Astrocyte (in vitro differentiated cells and primary cell): Measurements from ENCODE around the gene SLC6A3.

Experiments used
- EZH2 ChIP-seq: IDR thresholded peaks from 2 replicates; pipeline ENCODE4 v1.6.1; 2012; ENCODE audit warnings: mild to moderate bottlenecking, low read length, inconsistent platforms; ENCODE audit not compliant: insufficient read depth
- TF ChIP-seq, protein P1 (sequence below): IDR thresholded peaks from 2 replicates; pipeline ENCODE4 v1.5.1; 2011; ENCODE audit warnings: low read depth, mild to moderate bottlenecking, inconsistent platforms, low read length, moderate library complexity; ENCODE audit not compliant: insufficient read depth

DNA sequence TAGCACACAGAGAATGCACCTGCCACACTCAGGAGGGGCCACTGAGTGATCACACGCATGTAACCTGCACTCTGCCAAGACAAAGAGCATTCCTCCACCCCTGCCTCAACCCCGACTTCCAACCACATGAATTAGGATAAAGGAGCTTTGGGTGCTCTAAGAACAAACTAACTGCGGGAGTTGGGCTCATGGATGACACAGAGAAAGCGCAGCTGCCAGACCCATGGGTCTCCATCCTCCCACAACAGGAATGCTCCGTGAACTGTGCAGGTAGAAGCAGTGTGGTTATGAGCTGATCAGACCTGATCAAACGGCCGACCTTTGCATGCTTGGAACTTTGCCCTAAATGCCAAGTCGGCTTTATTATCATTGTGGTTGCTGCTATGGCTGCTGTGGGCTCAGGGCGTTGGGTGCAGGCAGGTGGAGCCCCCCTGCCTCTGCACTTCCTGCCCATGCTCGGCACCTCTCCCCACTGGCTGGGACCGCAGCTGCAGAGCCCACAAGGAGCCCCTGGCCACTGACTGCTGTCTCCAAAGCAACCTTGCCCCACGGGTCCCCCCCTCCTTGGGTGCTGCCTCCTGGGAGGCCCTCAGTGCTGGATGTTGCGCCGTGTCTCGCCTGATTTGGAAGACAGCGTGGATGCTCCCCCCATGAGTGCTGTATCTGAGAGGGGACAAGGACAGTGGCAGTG lies 2.6 kb upstream of the SLC6A3 start:
- TF ChIP-seq, protein P1, sequence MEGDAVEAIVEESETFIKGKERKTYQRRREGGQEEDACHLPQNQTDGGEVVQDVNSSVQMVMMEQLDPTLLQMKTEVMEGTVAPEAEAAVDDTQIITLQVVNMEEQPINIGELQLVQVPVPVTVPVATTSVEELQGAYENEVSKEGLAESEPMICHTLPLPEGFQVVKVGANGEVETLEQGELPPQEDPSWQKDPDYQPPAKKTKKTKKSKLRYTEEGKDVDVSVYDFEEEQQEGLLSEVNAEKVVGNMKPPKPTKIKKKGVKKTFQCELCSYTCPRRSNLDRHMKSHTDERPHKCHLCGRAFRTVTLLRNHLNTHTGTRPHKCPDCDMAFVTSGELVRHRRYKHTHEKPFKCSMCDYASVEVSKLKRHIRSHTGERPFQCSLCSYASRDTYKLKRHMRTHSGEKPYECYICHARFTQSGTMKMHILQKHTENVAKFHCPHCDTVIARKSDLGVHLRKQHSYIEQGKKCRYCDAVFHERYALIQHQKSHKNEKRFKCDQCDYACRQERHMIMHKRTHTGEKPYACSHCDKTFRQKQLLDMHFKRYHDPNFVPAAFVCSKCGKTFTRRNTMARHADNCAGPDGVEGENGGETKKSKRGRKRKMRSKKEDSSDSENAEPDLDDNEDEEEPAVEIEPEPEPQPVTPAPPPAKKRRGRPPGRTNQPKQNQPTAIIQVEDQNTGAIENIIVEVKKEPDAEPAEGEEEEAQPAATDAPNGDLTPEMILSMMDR: no peak
- no peak for TF ChIP-seq EZH2
